HG03432 (cell line): ENCODE data around the gene TIPIN.
"Not testable (repeated sequence)": the region's sequence is repeated elsewhere in the genome, so short reads cannot be mapped to it uniquely, and the experiment has no call there.

Experiments
- ATAC-seq: cut with Tn5 transposase; IDR thresholded peaks from one replicate; pipeline ENCODE4 v1.9.1; 2021; ENCODE audit warnings: mild to moderate bottlenecking, moderate library complexity; ENCODE audit not compliant: unreplicated experiment

TIPIN gene

GRCh38 chr15:66386204-66387123, 30.0 kb upstream of the TIPIN start, which contains the start of gene MAP2K1:
Gene MAP2K1, plus strand, starts transcription at chr15:66386912. Its CDS starts 436 bp downstream, at chr15:66387348.
- ATAC-seq: peak; percentile 86

- not testable (repeated sequence) for ATAC-seq
Measured at GRCh38 chr15:66381376-66381775, 24.9 kb upstream of the TIPIN start.

DNA sequence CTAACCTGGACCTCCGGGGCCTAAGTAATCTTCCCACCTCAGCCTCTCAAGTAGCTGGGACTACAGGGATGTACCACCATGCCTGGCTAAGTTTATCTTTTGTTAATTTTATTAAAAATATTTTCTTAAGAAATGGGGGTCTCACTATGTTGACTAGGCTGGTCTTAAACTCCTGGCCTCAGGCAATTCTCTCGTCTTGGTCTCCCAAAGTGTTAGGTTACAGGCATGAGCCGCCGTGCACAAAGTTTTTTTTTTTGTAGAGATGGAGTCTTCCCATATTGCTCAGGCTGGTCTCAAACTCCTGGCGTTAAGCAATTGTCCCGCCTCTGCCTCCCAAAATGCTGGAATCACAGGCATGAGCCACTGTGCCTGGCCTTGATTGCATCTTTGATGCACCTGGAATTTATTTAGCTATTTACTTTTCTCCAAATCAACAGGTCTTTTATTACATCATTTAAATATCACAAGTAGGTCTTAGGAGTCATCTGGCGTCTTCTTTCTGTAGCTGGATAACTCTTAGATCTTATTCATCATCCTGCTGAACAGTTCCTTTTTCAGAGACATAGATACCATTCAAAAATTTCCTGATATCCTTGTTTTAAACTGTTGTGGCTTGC, 22.4 kb upstream of the TIPIN start:
- ATAC-seq: no peak

- no peak for ATAC-seq
Measured at GRCh38 chr15:66374179-66374578, 17.7 kb upstream of the TIPIN start.

- no peak for ATAC-seq
Measured at GRCh38 chr15:66369773-66370651, 13.5 kb upstream of the TIPIN start.

GRCh38 chr15:66364944-66365528, 8.6 kb upstream of the TIPIN start:
- no peak for ATAC-seq

DNA sequence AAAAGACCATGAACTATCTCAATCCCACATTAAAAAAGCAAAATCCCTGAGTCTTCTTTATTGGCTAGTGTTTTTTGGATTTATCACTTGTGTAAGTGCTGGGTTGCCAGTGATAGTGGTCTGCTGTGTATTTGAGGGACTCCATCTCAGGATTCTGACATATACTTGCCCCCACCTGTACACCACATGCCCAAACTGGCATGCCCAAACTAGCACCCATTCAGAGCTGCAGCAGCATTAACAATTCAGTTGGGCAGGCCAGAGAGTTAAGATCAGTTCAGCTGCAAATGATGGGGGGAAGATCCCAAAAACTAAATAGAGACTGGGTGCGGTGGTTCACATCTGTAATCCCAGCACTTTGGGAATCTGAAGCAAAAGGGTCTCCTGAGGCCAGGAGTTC, 6.3 kb upstream of the TIPIN start:
- no peak for ATAC-seq

GRCh38 chr15:66361745-66362460, 5.4 kb upstream of the TIPIN start:
- ATAC-seq: not testable (repeated sequence)

DNA sequence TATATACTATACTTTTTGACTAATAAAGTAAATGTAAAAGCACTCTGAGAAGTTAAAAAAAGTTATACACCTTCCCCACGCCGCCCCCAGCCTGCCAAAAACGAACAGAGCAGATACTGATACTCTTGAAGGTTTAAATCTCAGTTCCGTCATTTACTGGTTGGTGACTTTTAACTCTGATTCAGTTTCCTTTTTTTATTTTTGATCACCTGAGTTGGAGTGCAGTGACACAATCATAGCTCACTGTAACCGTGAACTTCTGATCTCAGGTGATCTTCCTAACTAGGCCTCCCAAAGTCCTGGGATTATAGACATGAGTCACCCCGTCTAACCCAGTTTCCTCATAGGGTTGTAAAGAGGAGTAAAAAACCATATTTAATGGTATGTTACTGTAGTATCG, 3.3 kb upstream of the TIPIN start:
- no peak for ATAC-seq

GRCh38 chr15:66356077-66356358, 467 bp downstream of the TIPIN start:
- no peak for ATAC-seq

GRCh38 chr15:66348530-66348929, 8.0 kb downstream of the TIPIN start:
- ATAC-seq: not testable (repeated sequence)

- ATAC-seq: no peak
Measured at GRCh38 chr15:66328771-66329170, 27.7 kb downstream of the TIPIN start.

GRCh38 chr15:66327736-66328135, 28.7 kb downstream of the TIPIN start:
- no peak for ATAC-seq

GRCh38 chr15:66326051-66326450, 30.4 kb downstream of the TIPIN start:
- ATAC-seq: no peak

DNA sequence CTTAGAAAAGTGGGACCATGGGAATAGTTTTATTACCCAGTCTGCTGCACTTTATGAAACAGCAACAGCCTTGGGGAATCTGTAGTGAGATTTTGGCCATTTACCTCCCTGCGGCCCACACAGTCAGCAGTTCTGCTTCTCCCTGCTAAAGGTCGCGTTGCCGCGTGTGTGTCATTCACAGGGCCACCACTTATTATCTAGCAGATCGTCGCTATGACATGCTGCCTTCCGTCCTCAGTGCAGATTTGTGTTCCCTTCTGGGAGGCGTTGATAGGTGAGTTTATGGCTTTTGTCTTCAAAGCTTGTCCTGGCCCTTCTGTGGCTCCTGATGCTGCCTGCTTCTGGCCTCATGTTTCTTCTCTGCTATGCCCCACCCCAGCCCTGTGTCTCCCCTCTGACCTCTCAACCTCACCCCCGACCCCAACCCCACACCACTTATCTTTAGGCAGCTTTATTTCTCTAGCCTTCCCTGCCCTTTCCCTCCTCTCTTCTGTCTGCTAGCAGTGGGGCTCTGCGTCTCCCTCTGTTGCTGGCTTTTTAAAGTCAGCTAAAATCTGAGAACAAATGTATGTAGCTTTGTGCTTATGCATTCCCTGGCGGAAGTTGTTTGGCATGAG, 33.1 kb downstream of the TIPIN start:
- no peak for ATAC-seq

DNA sequence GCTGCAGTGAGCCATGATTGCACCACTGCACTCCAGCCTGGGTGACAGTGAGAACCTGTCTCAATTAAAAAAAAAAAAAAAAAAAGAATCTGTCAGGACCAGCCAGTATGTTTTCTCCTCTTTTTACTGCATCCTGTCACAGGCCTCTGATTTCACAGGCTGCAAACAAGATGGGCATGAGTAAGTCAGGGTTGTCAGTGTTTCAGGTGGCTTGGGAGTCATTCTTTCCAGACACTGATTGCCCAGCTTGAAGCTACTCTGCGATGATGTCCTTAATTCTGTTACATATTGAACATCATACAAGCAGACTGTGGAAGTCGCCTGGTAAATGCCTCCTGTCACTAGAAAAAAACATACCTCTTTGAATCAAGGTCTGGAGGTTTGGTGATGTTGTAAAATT, 44.3 kb downstream of the TIPIN start:
- ATAC-seq: no peak

DNA sequence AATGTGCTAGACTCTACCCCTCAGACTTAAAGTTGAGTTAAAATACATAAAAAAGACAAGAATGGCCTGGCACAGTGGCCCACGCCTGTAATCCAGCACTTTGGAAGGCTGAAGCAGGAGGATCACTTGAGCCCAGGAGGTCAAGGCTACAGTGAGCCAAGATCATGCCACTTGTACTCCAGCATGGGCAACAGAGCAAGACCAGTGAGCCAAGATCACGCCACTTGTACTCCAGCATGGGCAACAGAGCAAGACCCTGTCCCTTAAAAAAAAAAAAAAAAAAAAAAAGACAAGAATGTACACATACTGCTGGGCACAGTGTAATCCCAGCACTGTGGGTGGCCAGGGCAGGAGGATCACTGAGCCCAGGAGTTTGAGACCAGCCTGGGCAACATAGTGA, 45.7 kb downstream of the TIPIN start:
- ATAC-seq: no peak

DNA sequence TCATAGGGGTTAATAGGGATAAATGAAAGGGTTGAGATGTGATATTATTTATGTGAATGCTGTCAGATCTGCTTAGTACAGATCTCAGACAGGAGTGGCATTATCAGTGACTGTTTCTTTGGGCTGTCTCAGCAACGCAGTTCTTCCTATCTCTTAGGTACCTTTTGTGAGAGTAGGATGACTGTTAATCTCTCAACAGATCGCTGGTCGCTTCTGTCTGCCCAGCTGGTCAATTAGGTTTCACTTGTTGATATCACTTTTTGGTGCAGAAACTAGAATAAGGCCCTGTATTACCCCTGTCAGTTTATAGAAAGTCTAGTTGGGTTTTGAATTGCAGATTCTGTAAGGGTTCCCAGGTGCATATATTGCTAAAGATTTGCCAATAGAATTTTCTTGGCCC, 46.7 kb downstream of the TIPIN start:
- no peak for ATAC-seq

DNA sequence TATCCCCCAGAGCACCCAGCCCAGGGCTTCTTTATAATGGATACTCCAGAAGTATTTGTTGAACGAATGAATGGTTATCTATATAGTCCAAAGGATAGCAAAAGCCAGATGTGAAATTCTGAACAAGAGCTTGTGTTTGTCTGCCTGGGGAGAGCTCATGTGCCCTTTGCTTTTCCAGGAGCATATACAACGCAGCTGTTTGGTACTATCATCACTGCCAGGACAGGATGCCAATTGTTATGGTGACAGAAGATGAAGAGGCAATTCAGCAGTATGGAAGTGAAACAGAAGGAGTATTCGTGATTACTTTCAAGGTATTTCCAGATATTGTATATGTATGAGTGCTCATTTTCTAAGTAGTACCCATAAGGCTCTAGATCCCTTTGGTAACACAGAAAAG, 48.0 kb downstream of the TIPIN start:
- no peak for ATAC-seq

DNA sequence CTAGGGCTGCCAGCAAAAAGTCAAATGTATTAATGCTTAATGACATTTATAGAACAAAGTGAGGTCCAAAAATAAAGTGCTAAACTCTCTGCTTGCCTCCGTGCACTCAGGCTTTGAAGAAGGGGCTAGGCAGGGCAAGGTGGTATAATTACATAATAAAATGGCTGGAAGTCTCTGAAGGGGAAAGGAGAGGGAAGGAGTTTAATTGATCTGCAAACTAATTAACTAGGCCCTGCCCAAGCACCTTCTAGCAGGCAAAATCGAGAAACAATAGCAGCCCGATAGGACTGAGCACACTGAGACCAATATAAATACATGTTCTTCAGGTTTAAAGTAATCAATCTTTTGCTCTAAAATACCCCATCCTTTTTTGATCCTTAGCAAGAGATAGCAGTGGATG, 50.1 kb downstream of the TIPIN start:
- no peak for ATAC-seq
